Astrocyte of the cerebellum (primary cell): ENCODE measurements around the gene IQCK.

Experiments
- DNase-seq: peaks from one replicate; pipeline ENCODE4 v3.0.0-alpha.2; 2011; ENCODE audit warnings: low read depth
- H3K4me3 ChIP-seq: 2 replicates; pipeline ENCODE4 v1.5.1; 2011; ENCODE audit warnings: mild to moderate bottlenecking, low read depth, low read length, moderate library complexity
- CTCF ChIP-seq: IDR thresholded peaks from 2 replicates; pipeline ENCODE4 v1.5.1; 2012; ENCODE audit warnings: low read length, low read depth, moderate library complexity, mild to moderate bottlenecking; ENCODE audit errors: missing control alignments
- in situ Hi-C: cut with HindIII; loops from 2 replicates; pipeline ENCODE4 v1.10.0; 2017; ENCODE audit warnings: low sequenced_read_pairs

Gene IQCK

GRCh38 chr16:19883966-19884485 lies 166.0 kb downstream of the IQCK start:
- no peak for TF ChIP-seq CTCF
- in situ Hi-C loops: no loop called here
- H3K4me3 ChIP-seq: peak overlapping the region; percentile 70
- DNase-seq: no peak

GRCh38 chr16:19884611-19885450 lies 166.8 kb downstream of the IQCK start, which contains the start of gene GPRC5B:
TSS of gene GPRC5B (minus strand) at chr16:19884848. CDS start at chr16:19872845, 12,003 bp downstream.
- in situ Hi-C loops: no loop called here
- H3K4me3 ChIP-seq: peak within 1 kb of the TSS; percentile 70

GRCh38 chr16:19885451-19886072 lies 167.5 kb downstream of the IQCK start:
- DNase-seq: no peak
- no peak for TF ChIP-seq CTCF
- peak overlapping the region; percentile 70 for H3K4me3 ChIP-seq
- in situ Hi-C loops: no loop called here

More at GRCh38 chr16:19884611-19885450, 166.8 kb downstream of the IQCK start, which contains the start of gene GPRC5B:
- no peak for DNase-seq
- TF ChIP-seq CTCF: no peak

DNA sequence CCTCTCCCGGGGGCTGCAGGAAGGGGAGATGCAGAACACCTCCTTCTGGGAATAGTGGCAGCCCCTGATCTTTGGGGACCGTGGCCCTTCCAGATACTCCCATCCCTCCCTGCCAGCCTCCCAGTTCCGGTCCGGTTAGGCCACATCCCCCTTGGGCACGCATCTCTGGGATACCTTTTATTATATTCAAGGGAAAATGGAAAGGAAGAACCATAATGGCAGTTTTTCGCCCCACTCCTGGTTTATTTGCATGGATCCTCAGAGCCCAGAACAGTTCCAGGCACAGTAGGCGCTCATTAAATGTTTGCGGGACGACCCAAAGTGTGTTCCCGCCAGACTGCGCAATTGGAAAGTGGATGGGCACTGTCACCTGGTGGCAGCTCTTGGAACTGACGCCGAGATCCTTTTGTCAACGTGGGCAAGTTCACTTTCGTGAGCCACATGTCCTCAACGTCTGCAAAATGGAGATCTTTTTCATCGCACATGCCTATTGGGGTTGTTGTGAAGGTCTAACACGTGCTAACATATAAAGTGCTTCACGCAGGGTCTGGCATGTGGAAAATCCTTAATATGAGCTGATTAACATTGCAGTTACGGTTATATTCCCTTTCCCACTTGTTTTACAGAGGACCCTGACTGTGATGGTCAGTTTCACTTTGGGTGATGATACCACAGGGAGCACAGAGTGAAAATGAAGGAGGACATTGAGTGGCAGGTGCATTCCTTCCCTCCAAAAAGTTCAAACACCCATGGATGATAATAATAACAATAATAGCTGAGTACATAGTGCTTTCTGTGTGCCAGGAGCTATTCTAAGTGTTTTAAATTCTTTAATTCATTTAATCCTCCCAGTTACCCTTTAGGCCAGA lies 168.2 kb downstream of the IQCK start:
- no peak overlapping the region for H3K4me3 ChIP-seq
- peak; percentile 52 for DNase-seq
- peak; percentile 100 for TF ChIP-seq CTCF

GRCh38 chr16:19888834-19889233 lies 170.8 kb downstream of the IQCK start:
- no peak overlapping the region for H3K4me3 ChIP-seq
- no peak for TF ChIP-seq CTCF
- in situ Hi-C loops: no loop called here
- DNase-seq: no peak

More for the DNA sequence above, 168.2 kb downstream of the IQCK start:
- in situ Hi-C loops: no loop called here

DNA sequence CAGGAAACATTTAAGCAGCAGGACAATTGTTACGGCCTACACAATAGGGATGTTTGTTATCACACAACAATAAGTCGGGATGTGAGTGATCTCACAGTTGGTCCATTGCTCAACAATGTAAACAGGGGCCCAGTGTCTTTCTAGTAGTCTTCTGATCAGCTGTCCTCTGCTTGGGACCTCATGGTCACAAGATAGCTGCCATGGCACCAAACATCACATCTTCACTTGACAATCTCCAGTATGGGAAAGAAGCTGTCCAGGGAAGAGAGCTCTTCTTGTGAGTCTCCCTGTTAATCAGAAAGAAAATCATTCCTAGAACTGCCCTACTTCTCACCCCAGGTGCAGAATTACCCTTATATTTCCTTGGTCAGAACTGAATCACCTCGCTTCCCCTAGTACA lies 172.8 kb downstream of the IQCK start:
- no peak for DNase-seq
- H3K4me3 ChIP-seq: no peak overlapping the region
- TF ChIP-seq CTCF: no peak
- in situ Hi-C loops: loop anchor here (5.0 kb wide), 1 partner anchor 289 kb away; no protein-coding TSS in a partner anchor
